Measurements from ENCODE around the gene HSD17B1.
A peak's percentile ranks its signal among the peaks of the same experiment; 100 is the strongest.
"Not testable (repeated sequence)": the region's sequence is repeated elsewhere in the genome, so short reads cannot be mapped to it uniquely, and the experiment has no call there.

Gene HSD17B1

DNA sequence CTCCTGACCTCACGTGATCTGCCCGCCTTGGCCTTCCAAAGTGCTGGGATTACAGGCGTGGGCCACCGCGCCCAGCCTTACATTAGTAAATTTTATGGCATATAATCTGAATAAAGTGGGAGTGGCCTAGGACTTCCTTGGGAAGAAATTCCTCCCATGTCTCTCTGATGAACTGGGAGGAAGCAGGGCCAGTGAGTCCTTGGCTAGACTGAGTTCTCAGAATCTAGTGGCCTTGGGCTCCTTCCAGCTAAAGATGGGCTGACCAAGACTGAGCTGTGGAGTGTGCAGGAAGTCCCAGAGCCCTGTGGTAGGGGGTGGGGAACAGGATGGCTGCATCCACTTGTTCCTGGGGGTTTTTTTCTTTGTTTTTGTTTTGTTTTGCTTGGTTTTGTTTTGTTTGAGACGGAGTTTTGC, 26.7 kb upstream of the HSD17B1 start:
- no peak for DNase-seq

DNA sequence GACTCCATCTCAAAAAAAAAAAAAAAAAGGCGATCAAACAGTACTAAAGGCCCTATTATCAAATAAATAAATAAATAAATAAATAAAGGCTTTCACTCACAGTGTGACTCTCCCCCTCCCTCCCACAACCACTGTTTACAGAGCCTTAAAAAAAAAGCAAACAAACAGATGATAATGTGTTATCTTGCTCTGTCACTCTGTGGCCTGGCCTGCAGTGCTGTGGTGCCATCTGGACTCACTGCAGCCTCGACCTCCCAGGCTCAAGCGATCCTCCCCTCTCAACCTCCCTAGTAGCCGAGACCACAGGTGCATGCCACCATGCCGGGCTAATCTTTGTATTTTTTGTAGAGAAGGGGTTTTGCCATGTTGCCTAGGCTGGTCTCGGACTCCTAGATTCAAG, 24.8 kb upstream of the HSD17B1 start:
- DNase-seq: no peak

DNA sequence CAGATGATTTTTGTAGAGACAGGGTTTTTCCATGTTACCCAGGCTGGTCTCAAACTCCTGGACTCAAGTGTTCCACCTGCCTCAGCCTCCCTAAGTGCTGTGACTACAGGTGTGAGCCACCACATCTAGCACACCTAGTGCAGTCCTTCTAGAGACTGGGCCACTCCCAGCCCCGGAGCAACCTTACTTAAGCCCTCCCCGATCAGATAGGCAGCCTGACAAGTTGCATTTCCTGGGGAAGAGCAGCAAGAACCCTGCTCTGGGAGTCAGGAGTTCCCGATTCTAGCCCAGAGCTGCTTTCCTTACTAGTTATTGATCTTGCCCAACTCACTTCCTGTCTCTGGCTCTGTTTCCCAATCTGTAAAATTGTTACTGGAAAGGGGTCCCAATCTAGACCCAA, 23.7 kb upstream of the HSD17B1 start:
- DNase-seq: no peak

DNA sequence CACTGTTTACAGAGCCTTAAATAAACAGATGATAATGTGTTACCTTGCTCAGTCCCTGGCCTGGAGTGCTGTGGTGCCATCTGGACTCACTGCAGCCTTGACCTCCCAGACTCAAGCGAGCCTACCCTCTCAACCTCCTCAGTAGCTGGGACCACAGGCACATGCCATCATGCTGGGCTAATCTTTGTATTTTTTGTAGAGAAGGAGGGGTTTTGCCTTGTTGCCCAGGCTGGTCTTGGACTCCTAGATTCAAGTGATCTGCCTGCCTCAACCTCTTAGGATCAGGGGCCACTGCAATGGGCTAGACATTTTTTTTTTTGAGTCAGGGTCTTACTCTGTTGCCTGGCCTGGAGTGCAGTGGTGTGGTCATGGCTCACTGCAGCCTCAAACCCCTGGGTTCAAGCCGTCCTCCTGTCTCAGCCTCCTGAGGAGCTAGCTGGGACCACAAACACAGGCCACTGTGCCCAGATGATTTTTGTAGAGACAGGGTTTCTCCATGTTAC, 21.7 kb upstream of the HSD17B1 start:
- no peak for DNase-seq

DNA sequence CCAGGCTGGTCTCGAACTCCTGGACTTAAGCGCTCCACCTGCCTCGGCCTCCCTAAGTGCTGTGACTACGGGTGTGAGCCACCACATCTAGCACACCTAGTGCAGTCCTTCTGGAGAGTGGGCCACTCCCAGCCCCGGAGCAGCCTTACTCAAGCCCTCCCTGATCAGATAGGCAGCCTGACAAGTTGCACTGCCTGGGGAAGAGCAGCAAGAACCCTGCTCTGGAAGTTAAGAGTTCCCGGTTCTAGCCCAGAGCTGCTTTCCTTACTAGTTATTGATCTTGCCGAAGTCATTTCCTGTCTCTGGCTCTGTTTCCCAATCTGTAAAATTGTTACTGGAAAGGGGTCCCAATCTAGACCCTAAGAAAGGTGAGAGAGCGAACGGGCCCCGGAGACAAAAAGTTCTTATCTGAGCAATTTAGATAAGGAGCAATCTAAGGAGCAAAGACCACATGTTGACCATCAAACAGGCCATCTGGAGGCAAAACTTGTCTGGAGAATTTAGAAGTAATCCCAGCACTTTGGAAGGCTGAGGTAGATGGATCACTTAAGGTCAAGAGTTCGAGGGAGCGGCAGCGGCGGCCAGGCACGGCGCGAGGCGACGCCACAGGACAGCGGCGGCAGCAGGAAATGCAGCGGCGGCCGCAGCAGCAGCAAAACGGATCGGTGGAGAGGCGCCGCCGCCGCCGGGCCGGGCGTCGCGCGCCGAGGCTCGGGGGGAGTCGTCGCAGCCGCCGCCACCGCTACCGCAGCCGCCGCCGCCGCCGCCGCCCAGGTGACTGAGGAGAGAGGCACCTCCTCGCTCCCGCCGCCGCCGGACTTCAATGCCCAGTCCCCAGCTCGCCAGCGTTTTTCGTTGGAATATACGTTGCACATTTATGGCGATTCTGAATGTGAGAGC, 21.0 kb upstream of the HSD17B1 start:
- DNase-seq: peak; percentile 38

DNA sequence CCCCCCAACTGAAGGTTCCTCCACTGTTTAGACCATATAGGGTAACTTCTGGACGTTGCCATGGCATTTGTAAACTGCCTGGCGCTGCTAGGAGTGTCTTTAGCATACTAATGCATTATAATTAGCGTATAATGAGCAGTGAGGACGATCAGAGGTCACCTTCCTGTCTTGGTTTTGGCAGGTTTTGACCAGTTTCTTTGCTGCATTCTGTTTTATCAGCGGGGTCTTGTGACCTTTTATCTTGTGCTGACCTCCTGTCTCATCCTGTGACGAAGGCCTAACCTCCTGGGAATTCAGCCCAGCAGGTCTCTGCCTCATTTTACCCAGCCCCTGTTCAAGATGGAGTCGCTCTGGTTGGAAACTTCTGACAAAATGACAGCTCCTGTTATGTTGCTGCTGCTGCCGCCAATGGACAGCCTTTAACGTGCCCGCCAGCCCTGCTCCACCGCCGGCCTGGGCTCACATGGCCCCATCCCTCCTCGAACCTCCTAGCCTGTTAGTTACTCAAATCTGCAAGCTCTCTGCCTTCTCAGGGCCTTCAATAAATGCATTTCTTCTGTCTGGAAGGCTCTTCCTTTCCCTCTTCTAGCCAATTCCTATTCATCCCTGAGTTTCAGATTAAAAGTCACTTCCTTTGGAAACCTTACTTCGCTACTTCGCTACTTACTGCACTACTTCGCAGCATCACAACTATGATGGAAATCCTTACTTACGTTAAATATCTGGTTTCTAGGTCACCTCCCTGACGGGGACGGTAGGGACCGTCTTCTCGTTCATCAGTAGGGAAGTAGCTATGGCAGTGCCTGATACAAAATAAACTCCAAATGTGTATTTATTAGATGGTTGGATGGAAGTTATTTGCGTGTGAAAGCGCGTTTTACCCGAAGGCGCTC, 17.3 kb upstream of the HSD17B1 start:
- DNase-seq: no peak

DNA sequence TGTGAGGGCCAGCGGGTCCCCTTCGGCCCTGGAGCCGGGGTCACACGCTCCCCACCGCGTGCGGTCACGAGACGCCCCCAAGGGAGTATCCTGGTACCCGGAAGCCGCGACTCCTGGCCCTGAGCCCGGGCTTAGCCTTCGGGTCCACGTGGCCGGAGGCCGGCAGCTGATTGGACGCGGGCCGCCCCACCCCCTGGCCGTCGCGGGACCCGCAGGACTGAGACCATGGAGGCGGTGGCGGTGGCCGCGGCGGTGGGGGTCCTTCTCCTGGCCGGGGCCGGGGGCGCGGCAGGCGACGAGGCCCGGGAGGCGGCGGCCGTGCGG, 16.7 kb upstream of the HSD17B1 start, which contains the start of gene NAGLU:
NAGLU (plus strand) TSS at position 194 of the 324 bp plus-strand sequence; CDS start at position 226, 32 bp downstream.
- peak; percentile 73 for DNase-seq

DNA sequence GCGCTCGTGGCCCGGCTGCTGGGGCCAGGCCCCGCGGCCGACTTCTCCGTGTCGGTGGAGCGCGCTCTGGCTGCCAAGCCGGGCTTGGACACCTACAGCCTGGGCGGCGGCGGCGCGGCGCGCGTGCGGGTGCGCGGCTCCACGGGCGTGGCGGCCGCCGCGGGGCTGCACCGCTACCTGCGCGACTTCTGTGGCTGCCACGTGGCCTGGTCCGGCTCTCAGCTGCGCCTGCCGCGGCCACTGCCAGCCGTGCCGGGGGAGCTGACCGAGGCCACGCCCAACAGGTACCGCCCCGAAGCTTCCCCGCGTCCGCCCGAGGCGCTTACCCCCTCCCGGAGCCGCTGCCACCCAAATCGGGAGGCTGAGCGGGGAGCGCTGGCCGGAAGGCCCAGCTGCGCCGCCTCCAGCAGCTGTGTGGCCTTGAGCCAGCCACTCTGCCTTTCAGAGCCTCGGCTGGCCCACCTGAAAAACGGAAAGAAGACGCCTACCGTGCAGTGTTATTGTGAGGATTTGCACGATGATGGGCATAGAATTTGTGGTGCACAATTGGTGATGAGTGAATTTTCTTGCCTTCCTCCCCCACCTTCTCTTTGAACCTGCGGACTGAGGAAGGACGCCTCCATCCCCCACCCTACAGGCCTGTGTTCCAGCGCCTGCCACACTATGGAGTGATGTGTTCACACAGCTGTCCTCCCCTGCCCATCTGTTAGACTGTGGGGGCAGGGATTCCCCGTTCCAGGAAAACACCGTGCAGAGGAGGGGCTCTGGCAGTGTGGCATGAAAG, 16.2 kb upstream of the HSD17B1 start:
- peak; percentile 54 for DNase-seq

DNA sequence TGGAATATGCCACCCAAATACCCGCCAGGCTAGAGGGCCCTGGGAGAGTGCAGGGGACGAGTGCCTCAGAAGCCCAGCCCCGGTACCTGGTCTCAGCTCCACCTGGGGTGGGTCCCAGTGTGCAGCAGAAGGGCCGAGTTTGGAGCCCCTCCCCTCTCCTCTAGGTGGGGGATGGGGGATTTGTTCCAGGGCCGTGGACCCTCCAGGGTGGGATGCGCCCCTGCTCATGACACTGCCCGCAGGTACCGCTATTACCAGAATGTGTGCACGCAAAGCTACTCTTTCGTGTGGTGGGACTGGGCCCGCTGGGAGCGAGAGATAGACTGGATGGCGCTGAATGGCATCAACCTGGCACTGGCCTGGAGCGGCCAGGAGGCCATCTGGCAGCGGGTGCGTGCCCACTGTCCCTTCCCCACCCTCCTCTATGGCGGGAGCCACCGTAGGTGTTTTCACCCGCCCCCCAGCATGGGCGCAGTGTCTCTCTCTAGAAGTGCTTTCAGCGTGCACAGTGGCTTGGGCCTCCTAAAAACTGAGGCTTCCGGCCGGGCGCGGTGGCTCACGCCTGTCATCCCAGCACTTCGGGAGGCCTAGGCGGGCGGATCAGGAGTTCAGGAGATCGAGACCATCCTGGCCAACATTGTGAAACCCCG, 15.4 kb upstream of the HSD17B1 start:
- no peak for DNase-seq

DNA sequence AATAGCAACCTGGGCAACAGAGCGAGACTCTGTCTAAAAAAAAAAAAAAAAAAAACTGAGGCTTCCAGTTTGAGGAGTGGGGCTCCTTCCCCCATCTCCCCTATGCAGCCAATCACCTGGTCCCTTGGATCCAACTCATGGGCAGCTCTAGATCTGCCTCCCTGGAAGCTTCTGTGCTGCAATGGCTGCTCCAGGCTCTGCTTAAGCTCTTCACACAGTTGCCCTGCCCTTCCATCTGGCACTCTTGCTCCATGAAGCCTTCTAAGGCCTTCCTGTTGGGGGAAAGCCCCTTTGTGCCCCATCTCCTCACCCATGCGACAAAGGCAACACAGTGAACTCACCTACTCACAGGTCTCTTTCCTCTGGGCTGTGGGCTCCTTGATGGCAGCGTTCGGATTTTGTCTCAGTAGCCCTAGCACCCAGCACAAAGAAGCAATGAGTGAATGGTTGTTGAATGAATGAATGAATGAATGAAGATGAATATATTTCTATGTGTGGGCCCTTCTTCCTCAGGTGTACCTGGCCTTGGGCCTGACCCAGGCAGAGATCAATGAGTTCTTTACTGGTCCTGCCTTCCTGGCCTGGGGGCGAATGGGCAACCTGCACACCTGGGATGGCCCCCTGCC, 14.8 kb upstream of the HSD17B1 start:
- no peak for DNase-seq

DNA sequence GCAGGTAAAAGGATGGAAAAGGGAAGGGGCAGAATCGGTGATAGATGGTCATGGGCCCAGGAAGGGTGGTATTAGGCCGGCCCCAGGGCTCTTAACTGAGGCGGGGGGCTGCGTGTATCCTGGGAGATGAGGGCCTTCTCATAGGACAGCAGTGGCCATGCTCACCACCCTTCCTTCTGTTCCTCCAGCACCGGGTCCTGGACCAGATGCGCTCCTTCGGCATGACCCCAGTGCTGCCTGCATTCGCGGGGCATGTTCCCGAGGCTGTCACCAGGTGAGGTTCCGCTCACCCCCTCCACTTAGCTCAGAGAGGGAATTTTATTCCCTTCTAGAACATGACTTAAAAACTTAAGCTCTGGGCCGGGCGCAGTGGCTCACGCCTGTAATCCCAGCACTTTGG, 14.2 kb upstream of the HSD17B1 start:
- no peak for DNase-seq

DNA sequence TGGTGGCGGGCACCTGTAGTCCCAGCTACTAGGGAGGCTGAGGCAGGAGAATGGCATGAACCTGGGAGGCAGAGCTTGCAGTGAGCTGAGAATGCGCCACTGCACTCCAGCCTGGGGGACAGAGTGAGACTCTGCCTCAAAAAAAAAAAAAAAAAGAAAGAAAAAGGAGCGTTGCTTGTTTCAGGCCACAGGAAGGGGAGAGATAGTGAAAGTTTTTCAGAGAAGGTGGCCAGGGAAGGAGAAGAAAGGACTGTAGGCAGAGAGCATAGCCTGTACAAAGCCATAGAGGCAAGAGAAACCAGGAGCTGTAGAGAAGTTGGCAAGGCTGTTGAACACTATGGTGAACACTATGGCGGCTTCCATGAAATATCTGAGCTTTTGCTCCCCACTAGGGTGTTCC, 12.2 kb upstream of the HSD17B1 start:
- not testable (repeated sequence) for DNase-seq

DNA sequence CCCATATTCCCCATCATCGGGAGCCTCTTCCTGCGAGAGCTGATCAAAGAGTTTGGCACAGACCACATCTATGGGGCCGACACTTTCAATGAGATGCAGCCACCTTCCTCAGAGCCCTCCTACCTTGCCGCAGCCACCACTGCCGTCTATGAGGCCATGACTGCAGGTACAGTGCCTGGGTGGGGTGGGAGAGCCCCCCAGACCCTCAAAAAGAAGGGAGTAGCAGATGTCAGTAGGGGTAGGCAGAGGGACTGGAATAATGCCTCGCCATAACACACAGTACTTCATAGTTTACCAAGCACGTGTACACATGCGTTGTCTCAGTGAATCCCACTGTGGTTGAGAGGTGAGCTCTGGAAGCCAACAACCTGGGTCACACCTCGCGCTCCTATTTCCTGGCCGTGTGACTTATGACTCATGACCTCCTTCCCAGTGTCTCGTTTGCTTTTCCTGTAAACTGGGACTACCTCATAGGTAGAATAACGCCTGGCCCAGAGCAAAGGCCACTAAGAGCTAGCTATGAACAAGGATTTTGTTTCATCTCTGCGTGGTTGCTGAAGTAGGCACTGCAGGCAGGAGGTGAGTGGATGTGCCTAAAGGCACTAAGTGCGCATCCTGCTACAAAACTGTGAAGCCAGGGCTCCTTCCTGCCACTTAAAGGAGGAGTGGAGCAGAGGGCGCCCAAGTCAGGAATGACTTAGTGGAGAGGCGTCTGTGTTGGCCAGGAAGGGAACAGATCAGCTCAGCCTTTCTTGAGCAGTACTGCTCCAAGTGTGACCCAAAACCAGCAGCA, 11.5 kb upstream of the HSD17B1 start:
- no peak for DNase-seq

DNA sequence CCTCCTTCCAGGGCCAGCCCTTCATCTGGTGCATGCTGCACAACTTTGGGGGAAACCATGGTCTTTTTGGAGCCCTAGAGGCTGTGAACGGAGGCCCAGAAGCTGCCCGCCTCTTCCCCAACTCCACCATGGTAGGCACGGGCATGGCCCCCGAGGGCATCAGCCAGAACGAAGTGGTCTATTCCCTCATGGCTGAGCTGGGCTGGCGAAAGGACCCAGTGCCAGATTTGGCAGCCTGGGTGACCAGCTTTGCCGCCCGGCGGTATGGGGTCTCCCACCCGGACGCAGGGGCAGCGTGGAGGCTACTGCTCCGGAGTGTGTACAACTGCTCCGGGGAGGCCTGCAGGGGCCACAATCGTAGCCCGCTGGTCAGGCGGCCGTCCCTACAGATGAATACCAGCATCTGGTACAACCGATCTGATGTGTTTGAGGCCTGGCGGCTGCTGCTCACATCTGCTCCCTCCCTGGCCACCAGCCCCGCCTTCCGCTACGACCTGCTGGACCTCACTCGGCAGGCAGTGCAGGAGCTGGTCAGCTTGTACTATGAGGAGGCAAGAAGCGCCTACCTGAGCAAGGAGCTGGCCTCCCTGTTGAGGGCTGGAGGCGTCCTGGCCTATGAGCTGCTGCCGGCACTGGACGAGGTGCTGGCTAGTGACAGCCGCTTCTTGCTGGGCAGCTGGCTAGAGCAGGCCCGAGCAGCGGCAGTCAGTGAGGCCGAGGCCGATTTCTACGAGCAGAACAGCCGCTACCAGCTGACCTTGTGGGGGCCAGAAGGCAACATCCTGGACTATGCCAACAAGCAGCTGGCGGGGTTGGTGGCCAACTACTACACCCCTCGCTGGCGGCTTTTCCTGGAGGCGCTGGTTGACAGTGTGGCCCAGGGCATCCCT, 9.3 kb upstream of the HSD17B1 start:
- DNase-seq: no peak

DNA sequence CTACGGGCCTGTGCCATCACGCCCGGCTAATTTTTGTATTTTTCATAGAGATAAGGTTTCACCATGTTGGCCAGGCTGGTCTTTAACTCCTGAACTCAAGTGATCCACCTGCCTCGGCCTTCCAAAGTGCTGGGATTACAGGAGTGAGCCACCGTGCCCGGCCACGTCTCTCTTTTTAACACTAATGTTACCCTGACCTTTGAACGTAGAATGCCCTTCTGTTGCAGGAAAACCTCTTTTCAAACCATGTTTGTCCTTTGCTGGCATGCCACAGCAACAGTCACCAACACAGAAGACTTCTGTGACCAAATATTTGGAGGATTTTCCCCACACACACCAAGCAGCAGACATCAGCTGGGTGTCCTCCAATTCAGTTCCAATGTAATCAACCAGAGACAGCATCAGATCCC, 7.8 kb upstream of the HSD17B1 start:
- DNase-seq: no peak

DNA sequence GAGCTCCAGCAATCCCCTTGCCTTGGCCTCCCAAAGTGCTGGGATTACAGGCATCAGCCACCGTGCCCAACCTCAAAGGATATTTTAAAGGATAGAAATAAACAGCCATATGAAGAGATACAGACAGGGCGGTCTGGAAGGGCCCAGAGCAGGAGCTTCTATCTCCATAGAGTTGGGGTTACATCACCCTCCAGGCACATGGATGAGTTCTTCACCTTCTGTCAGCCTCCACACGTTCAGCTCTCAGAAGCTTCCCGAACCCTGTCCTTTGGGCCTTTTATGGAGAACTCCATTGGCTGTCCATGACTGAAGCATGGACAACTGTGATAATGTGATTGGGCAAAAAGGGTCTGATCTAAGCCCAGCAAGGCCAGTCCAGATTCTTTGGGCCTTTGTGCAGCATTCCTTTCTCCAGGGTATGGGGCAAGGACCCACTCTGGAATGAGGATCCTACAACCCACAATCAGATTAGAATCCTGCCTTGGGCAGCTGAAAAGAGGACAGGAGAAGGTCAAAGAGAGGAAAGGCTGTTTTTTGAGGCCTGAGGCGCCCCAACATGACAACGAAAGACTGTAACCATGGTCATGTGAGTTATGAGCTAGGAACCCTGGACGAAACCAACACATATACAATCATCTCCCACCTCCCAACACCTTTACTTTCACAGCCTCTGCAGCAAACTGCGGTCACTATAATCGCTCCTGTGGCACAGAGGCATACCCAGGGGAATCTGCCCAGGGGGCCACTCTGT, 6.8 kb upstream of the HSD17B1 start:
- DNase-seq: not testable (repeated sequence)

DNA sequence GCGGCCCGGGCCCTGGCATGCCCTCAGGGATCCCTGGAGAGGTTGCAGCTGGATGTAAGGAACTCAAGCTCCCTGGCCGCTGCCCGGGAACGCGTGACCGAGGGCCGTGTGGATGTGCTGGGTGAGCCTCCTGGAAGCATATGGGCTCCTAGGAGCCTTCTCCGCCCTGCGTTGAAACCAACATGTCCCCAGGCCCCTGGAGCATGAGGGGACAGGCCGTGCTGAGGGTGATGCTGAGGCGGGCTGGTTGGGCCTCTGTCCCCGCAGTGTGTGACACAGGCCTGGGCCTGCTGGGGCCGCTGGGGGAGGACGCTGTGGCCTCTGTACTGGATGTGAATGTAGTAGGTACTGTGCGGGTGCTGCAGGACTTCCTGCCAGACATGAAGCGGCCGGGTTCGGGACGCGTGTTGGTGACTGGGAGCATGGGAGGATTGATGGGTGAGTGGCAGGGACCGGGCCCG, 5.7 kb upstream of the HSD17B1 start:
- no peak for DNase-seq

DNA sequence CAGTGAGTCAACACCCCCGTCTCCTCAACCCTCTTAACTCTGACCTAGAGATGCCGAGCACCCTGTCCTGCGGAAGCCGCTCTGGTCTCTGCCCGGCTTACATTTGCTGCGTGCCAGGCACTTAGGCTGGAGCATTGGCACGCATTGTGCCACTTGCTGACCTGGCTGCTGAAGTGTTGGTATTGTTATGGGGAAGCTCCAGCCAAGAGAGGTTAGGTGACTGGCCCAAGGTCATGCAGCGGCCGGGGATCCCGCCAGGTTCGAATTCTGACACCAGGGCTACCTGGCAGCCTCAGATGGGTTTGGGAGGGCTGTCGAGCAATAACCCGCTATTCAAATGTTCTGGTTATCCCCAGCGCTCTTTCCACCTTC, 5.0 kb upstream of the HSD17B1 start:
- DNase-seq: no peak
